Measurements from ENCODE around the gene PSMG4.

Gene PSMG4

DNA sequence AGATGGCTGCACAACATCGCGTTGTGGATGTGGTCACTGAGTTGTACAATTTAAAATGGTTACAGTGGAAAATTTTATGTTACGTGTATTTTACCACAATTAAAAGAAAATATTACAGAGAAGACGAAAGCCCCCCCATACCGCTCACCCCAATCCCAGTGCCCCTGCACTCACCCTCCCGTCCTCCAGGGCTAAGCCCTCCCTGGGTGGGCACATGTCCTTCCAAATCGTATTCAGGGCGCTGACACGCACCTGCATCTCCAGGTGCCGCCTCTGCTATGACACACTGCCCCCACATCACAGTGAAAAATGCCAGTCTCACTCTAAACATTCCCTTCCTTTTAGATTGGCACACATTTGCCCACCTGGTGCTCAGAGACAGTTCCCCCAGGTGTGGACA, 49.4 kb downstream of the PSMG4 start:
- TF ChIP-seq, protein P1, sequence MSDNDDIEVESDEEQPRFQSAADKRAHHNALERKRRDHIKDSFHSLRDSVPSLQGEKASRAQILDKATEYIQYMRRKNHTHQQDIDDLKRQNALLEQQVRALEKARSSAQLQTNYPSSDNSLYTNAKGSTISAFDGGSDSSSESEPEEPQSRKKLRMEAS (IDR thresholded peaks at IDR 0.05; ENCODE audit: low read depth, low read length), result no peak
- TF ChIP-seq, protein P2, sequence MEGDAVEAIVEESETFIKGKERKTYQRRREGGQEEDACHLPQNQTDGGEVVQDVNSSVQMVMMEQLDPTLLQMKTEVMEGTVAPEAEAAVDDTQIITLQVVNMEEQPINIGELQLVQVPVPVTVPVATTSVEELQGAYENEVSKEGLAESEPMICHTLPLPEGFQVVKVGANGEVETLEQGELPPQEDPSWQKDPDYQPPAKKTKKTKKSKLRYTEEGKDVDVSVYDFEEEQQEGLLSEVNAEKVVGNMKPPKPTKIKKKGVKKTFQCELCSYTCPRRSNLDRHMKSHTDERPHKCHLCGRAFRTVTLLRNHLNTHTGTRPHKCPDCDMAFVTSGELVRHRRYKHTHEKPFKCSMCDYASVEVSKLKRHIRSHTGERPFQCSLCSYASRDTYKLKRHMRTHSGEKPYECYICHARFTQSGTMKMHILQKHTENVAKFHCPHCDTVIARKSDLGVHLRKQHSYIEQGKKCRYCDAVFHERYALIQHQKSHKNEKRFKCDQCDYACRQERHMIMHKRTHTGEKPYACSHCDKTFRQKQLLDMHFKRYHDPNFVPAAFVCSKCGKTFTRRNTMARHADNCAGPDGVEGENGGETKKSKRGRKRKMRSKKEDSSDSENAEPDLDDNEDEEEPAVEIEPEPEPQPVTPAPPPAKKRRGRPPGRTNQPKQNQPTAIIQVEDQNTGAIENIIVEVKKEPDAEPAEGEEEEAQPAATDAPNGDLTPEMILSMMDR (IDR thresholded peaks at IDR 0.05; ENCODE audit: low read depth, low read length), result no peak
- TF ChIP-seq MYC (IDR thresholded peaks at IDR 0.05; ENCODE audit: low read depth, low read length) (no peak), POLR2A (IDR thresholded peaks at IDR 0.05; ENCODE audit: extremely low read depth, insufficient read length) (no peak)

DNA sequence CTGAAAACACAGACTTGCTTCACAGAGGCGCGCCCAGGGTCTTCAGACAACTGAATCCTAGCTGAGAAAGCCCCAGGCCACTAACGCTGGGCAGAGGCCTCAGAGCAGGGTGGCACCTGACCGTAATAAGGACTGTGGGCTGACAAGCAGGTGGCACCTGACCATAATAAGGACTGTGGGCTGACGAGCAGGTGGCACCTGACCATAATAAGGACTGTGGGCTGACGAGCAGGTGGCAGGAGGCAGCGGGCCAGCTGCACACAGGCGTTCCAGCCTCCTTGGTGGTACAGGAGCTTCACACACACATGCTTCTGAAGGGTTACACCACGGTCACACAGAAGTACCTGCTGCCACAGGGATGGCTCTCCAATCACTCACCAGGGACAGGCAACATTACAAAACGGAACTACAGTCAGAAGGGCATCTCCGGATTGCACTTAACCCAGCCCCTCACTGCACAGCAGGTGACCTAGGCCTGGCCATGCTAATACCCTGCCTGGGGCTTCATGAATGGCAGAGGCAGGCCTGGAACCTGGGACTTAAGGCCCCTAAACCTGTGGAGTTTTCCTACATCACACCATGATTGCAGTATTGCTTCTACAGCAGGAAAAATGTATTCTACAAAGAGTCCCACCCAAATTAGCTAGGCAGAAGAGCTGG, 50.8 kb downstream of the PSMG4 start:
- no peak for DNase-seq (ENCODE audit: low read depth)
- TF ChIP-seq, protein P2 (IDR thresholded peaks at IDR 0.05; ENCODE audit: low read depth, low read length), result no peak
- TF ChIP-seq MYC (IDR thresholded peaks at IDR 0.05; ENCODE audit: low read depth, low read length), result no peak
- TF ChIP-seq, protein P1 (IDR thresholded peaks at IDR 0.05; ENCODE audit: low read depth, low read length), result no peak
- TF ChIP-seq POLR2A (IDR thresholded peaks at IDR 0.05; ENCODE audit: extremely low read depth, insufficient read length), result no peak
- no peak overlapping the region for H3K4me3 ChIP-seq (ENCODE audit: low read depth, low read length)

More for the DNA sequence above, 49.4 kb downstream of the PSMG4 start:
- H3K4me3 ChIP-seq (ENCODE audit: low read depth, low read length), result no peak overlapping the region
- no peak for DNase-seq (ENCODE audit: low read depth)

DNA sequence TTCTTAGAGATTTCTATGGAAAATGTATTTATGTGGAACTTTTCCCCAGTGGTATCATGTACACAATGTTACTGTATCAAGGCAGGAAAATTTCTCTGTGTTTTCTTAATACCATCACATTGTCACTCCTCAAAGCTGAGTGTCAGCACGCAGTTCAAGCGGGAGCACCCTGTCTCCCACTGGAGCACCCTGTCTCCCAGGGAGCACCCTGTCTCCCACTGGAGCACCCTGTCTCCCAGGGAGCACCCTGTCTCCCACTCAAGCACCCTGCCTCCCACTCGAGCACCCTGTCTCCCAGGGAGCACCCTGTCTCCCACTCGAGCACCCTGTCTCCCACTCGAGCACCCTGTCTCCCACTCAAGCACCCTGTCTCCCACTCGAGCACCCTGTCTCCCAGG, 51.3 kb downstream of the PSMG4 start:
- no peak overlapping the region for H3K4me3 ChIP-seq (ENCODE audit: low read depth, low read length)
- DNase-seq (ENCODE audit: low read depth), result no peak
- TF ChIP-seq POLR2A (IDR thresholded peaks at IDR 0.05; ENCODE audit: extremely low read depth, insufficient read length) (no peak), MYC (IDR thresholded peaks at IDR 0.05; ENCODE audit: low read depth, low read length) (no peak)
- TF ChIP-seq, protein P2 (IDR thresholded peaks at IDR 0.05; ENCODE audit: low read depth, low read length), result no peak
- TF ChIP-seq, protein P1 (IDR thresholded peaks at IDR 0.05; ENCODE audit: low read depth, low read length), result no peak

DNA sequence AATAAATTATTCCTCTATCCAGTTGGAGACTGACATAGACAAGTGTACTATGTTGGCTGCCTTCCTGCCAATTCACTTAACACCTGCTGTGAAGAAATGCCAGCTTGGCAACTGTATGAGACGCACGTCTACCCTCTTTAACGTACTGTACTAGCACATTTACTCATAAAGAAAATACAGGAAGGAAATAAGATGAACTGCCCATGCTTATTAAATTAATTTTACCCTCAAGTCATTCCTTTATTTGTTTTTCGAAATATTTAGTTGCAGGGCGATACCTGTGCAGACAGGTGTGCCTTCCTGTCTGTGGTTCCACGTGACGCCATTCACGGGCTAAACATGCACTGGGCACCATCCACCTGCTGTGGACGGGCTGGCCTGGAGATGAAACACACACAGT, 52.0 kb downstream of the PSMG4 start:
- no peak for TF ChIP-seq POLR2A (IDR thresholded peaks at IDR 0.05; ENCODE audit: extremely low read depth, insufficient read length)
- TF ChIP-seq, protein P1 (IDR thresholded peaks at IDR 0.05; ENCODE audit: low read depth, low read length), result no peak
- TF ChIP-seq, protein P2 (IDR thresholded peaks at IDR 0.05; ENCODE audit: low read depth, low read length), result no peak
- TF ChIP-seq MYC (IDR thresholded peaks at IDR 0.05; ENCODE audit: low read depth, low read length), result no peak
- no peak overlapping the region for H3K4me3 ChIP-seq (ENCODE audit: low read depth, low read length)
- no peak for DNase-seq (ENCODE audit: low read depth)

DNA sequence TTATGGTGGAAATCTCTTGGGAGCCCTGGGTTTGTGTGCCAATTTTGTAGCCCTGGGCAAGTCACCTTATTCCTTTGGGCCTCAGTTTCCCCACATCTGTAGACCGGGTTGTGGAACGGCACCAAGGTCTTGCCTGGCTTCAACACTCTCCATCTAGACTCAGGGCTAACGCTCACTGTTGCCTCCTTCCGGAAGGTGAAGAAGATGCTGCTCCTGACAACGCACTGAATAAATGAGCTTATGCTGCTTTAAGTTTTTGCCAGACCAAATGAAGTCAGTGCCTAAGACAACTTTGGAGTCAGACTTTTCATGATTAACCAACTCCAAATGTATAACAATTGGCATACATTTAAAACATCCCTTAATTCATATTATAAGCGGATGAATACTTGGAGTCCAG, 53.1 kb downstream of the PSMG4 start:
- H3K4me3 ChIP-seq (ENCODE audit: low read depth, low read length), result no peak overlapping the region
- DNase-seq (ENCODE audit: low read depth), result no peak
- TF ChIP-seq MYC (IDR thresholded peaks at IDR 0.05; ENCODE audit: low read depth, low read length) (no peak), POLR2A (IDR thresholded peaks at IDR 0.05; ENCODE audit: extremely low read depth, insufficient read length) (no peak)
- TF ChIP-seq, protein P1 (IDR thresholded peaks at IDR 0.05; ENCODE audit: low read depth, low read length), result no peak
- TF ChIP-seq, protein P2 (IDR thresholded peaks at IDR 0.05; ENCODE audit: low read depth, low read length), result no peak

Data from NB4 (cell line).